Endometrium (tissue), 2 donors: ENCODE data around the gene TANGO2.
"Not testable (repeated sequence)": the region's sequence is repeated elsewhere in the genome, so short reads cannot be mapped to it uniquely, and the experiment has no call there.

Experiments used
- FAIRE-seq: peaks from 2 replicates; lab custom pipeline; 2012; peaks lifted over from hg19 to GRCh38; lab: Jason Lieb, UNC
- donor health status: control.
- donor health status: control.

Gene TANGO2

DNA sequence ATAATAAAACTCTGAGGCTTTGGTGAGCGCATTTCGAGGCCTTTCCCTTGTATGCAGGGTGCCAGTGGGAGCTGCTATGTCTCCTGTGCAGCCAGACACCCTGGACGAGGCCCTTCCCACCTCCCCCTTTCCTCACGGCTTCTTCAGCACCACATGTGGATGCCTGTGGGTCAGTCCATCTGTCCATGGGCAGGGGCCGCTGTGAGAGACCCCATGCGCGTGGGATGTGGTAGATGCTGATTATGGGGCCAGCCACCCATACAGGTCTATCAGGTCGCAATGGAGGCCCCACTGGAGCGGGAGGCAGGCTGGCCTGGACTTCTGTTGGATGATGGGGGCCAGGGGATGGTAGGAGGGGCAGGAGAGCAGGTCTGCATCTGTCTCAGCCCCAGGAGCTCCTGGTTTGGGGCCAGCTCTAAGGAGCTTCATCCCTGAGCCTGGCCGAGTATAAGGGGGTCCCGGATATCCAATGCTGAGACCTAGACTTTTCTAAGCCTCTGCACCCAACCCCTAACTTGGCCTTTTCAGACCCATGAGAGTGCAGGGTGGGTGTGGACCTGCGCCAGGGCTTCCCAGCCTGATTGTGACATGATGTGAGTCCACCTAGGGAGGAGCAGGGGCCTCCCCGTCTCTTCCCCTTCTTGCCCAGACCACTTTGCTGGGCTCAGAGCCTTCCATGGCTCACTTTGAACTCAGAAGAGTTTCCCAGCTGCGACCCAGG, 45.1 kb downstream of the TANGO2 start:
- FAIRE-seq: no peak

DNA sequence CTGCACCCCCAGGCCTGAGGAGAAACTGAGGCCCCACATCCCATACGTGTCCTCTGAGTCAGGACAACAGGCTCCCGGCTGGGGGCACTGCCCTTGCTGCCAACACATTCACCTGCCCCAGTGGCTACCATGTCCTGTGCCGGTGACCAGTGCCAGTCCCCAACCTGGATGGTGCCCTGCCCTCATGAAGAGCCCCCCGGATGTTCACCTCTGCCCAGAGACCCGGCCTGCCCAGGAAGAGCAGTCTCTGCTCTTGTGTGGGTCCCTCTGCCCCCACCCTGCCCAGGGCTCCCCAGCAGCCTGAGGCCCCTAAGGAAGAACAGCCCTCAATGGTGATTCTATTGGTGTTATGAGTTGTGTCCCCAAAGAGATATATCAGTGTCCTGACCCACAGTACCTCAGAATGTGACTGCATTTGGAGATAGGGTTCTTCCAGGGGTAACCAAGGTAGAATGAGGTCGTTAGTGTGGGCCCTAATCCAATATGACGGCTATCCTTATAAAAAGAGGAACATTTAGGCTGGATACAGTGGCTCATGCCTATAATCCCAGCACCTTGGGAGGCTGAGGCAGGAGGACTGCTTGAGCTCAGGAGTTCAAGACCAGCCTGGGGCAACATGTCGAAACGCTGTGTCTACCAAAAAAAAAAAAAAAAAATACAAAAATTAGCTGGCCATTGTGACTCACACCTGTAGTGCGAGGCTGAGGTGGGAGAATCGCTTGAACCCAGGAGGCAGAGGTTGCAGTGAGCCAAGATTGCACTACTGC, 45.9 kb downstream of the TANGO2 start:
- no peak for FAIRE-seq

DNA sequence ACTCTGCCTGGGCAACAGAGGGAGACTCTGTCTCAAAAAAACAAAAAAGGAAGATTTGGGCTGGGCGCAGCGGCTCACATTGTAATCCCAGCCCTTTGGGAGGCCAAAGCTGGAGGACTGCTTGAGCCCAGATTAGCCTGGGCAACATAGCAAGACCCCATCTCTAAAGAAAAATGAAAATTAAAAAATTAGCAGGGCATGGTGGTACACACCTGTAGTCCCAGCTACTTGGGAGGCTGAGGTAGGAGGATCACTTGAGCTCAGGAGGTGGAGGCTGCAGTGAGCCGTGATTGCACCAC, 46.4 kb downstream of the TANGO2 start:
- not testable (repeated sequence) for FAIRE-seq

DNA sequence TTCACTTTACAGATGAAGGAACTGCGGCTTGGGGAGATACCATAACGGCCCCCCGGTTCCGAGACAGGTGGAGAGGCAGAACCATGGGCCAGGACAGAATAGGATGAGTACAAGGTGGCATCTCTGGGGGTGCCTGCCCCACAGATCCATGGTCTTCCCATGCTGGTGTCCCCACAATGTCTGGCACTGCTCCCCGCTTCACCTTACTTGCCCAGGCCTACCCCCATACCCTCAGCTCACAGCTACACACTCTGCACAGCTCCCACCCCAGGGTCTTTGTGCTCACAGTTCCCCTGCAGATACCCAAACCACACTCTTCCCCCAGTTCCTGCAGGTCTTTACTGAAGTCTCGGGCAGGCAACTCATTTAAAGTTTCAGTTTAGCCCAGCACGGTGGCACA, 47.7 kb downstream of the TANGO2 start:
- no peak for FAIRE-seq

DNA sequence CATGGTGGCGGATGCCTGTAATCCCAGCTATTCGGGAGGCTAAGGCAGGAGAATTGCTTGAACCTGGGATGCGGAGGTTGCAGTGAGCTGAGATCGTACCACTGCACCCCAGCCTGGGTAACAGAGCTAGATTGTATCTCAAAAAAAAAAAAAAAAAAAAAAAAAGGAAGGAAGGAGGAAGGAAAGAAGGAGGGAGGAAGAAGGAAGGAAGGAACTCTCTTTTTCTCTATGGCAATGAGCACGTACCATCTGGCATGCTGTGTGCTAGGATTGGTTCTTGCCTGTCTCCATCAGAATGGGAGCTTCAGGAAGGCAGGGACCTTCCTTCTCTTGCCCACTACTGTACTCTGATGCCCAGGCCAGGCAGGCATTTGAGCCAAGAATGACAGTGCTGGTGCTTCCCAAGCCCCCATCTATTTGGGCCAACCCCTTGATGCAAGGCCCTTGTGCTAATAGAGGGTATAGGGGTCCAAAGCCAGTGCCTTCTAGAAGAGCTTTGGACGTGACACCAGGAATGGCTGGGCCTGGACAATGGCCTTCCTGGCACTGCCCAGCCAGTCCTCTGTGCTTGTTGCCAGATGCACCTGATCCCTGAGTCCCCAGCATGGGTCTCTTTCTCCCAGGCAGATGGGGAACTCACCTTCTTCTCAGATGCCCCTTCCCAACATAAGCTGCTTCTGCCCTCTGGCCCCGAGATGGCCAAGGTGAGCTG, 48.6 kb downstream of the TANGO2 start:
- no peak for FAIRE-seq

DNA sequence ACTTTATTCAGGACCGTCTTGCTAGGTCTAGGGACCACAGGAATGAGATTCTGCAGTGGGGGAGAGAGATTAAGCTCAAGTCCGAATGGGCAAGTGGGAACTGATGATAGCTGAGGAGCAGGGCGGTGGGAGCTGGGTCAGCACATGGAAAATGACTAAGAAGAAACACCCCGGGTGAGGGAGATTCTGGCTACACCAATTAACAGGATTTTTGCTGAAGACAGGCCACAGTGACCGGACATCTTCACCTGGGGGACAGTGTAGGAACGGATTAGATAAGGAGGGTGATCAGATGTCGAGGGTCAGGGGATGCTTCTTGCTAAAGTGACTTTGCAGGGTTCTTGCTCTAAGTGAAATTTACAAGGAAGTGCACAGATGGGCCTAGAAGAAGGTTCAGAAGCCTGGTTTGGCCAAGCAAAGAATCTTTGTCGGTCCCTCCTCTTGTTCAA, 50.6 kb downstream of the TANGO2 start:
- no peak for FAIRE-seq

DNA sequence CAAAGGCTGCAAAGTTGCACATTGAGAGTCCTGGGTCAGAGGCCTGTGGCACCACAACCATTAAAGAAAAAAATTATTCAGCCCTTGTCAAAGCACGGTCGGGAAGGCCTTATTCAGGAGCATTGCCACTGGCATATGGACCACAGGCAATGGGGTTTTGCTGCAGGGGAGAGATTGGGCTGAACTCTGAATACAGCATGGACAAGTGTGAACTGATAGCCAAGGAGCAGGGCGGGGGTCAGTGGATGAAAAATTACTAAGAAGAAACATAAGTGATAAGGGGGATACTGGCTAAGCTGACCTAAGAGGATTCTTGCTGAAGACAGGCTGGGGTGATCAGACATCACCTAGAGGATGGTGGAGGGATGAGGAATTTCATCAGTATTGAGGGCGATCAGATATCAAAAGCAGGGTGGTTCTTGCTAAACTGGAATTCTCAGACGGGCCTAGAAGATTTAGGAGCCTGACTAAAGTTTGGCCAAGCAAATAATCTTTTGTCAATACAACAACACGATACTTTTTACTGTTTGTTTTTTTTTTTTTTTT, 55.8 kb downstream of the TANGO2 start:
- FAIRE-seq: no peak

DNA sequence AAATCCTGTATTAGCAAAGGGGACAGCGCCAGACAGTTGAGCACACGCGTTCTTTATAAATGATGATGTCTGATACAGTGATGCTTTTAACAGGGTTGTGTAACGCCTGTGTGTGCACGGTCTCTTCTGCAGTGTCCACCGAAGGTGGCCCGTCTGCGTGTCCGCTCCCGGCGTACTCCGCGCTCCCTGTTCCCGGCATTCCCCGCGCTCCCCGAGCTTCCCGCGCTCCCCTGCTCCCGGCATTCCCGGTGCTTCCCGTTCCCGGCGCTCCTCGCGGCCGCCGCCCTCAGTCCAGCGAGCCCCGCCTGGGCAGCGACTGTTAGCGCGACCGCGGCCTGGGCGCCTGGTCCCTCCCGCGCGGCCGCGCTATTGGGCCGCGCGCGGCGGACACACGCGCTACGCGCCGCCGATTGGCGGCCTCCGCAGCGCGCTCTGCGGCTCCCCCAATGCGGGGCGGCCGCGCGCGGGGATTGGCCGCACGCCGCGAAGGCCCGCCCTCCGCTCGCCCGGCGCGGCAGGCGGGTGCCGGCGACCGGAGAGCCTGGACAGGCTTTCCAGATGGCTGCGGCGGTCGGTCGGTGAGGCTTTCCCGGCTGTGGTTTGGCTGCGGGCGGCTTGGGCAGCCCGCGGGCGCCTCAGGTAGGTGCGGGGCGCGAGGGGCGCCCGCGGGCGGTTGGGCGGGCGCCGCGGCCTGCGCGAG, 59.0 kb downstream of the TANGO2 start, which contains the start of gene DGCR8:
DGCR8 (plus strand) TSS at position 497 of the 700 bp plus-strand sequence. CDS start 5,723 bp downstream, outside the sequence.
- no peak for FAIRE-seq

DNA sequence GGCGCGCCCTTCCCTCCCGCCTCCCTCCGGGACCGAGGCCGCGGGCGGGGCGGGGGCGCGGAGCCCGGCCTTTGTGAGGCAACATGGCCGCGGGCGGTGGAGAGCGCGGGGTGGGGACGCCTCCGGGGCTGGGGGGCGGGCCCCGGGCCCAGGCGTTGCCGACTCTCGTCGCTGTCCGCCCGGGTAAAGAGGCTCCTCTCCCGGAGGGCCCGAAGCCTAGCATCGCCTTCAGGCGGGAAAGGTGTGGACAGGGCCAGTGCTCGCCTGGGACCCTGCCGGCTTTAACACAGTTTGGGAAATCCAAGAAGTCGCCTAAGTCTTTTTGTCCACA, 59.5 kb downstream of the TANGO2 start:
- FAIRE-seq: no peak

DNA sequence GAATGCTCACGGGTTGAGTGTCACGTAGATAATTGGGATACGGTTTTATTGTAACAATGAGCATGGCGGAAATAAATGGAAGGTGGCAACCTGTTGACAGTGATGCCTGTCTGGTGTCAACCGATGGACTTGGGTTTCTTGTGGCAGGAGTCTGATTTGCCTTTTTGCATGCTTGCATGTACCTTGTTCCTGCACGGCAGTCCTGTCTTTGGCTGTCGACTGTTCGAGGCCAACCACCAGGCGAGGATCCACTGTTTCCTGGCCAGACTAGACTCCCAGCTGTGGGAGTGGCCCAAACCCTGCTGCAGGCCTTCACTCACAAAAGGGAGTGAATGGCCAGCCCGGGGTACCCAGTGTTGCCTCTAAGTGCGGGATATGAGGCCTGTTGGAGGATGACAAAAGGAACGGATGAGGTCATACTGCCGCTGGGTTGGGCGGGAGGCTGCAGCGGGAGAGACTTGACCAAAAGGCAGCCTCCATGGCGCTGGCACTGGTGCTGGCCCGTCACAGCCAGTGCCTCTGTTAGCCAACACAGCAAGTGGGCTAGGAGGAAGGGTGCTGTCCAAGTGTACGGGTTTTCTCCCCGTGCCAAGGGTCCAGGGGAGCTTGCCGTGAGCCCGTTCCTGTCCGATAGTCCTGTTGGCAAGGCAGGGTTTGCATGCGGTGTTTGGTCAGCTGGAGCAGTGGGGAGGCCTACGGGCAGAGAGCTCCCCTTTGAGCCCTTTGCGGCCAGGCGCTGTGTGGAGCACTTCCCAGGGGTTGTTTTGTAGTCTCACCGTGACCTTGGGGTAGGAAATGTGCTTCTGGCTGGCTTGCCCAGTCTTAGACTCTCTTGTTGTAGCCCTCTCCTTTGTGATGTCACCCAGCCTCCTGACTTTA, 60.1 kb downstream of the TANGO2 start:
- no peak for FAIRE-seq

DNA sequence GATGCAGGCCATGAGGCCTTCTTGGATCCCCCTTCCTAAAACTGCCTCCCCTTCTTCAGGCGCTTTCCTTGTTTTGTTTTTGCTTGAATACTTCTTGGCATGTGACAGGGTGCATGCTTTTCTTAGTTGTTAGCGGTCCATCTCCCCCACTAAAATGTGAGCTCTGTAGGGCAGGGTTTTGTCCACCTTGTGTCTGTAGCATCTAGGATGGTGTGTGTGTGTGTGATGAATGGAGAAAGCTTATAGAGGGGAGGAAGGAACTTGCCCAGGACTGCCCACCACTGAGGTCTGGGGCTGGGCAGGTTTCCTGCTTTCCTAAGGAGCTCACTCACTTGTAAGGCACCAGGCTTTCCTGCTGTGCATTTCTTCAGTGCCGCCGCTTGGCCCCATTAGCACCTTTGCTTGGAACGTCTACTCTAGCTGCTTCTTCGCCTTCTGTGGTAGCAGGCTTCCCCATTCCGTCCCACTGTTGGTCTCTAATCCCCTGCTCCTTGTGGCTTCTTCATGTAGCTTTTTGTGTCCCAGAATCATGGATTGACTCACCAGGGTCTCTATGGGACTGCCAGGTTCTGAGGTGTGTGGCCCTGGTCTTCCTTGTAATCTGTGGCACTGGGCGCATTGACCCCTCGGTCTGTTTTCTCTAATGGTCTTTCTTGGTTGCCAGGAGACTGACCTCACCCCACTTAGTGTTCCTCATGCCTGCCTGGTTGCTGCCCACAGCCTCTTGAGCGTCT, 62.4 kb downstream of the TANGO2 start:
- no peak for FAIRE-seq

DNA sequence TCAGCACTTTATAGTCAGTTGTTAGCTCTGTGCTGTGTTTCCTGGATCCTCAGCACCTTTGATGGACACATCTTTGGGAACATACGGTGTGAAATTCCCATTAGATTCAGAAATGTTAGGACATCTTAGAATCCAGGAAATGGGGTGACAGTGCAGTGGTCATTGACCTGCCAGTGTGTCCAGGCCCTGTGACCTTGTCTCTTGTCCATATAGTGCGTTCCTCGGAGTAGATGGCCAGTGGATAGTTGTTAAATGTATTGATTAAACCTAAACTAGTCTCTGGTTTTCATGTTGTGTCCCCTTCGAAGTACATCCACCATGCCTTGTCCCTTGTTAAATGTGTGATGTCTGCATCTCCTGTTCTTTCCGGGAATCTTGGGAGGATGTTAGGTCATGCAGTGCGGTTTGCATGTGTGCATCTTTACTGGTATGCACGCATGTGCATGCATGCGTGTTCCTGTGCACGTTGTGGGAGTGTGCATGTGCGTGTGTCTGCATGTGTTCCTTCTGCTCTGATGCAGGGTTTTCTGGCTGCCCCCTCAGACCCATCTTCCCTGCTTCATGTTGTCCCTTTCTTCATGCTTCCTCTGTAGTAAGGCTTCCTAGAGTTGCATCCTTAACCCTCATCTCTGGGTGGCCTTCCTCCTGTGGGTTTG, 63.1 kb downstream of the TANGO2 start:
- no peak for FAIRE-seq

DNA sequence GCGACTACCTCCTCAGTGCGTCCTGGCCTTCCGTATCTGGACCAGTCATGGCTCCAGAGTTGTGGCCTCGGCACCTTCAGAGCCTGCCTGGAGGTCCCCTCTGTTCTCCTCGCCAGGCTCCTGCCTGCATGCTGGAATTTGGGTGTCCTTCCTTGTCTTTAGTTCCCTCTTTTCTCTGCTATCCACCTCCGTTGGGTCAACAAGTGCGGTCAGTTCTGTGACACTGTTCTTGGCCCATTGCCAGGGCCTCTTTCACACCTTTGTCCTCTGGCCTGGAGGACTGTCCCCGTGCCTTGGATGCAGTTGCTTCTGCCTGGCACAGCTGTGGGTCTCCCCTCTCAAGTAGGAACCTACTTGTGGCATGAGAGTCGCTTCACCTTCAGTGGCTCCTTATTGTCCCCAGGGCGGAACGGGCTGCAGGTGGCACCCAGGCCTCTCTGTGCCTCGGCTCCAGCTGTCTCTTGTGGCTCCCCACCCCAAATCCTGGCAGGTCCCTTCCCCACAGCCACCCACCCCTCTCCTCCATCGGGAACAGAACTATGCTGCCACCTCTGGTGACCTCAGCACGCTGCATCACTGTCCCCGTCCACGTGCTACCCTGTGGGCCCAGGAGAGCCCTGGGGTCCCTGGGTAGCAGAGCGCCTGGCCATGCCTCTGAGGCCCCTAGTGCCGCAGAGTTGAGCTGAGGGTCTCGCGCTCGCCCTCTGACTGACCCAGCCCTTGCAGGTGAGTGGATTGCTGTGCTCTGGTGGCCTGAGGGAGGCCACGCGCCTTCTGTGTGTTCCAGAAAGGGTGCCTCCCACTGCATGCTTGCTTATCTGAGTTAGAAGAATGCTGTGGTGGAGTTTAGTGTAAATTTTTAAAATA, 63.9 kb downstream of the TANGO2 start:
- FAIRE-seq: no peak

DNA sequence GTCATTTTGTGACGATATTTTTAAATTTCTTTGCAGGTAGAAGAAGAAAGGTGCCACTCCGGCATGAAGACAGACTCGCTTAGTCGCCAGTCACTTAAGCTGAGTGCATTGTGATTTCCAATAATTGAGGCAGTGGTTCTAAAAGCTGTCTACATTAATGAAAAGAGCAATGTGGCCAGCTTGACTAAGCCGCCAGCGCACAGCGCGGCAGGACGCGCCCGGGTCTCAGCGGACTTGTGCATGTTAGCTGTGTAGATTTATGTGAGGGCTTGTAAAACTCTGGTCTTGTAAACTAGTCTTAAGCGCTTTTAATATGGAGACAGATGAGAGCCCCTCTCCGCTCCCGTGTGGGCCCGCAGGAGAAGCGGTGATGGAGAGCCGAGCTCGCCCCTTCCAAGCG, 64.7 kb downstream of the TANGO2 start:
- no peak for FAIRE-seq

DNA sequence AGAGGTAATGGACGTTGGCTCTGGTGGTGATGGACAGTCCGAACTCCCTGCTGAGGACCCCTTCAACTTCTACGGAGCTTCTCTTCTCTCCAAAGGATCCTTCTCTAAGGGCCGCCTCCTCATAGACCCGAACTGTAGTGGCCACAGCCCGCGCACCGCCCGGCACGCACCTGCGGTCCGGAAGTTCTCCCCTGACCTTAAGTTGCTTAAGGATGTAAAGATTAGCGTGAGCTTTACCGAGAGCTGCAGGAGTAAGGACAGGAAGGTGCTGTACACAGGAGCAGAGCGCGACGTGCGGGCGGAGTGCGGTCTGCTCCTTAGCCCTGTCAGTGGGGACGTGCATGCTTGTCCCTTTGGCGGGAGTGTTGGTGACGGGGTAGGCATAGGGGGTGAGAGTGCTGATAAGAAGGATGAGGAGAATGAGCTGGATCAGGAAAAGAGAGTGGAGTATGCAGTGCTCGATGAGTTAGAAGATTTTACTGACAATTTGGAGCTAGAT, 65.2 kb downstream of the TANGO2 start:
- FAIRE-seq: no peak

DNA sequence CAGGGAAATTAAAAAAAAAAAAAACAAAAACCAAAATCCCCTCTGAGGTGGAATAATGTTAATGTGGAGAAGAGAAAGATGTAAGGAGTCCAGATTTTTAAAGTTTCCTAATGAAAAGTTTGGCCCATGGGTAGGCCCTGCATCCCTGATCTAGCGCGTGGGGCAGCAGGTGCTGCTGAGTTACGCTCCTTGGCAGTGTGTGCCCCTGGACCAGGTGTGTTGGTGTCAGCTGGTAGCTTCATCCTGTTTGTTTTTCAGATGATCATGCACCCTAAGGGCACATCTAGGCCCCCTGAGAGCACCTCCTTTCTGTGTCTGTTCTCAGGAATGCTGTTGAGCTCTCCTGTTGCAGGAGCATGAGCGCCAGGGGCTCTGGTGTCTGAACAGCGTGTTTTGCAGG, 65.9 kb downstream of the TANGO2 start:
- no peak for FAIRE-seq

DNA sequence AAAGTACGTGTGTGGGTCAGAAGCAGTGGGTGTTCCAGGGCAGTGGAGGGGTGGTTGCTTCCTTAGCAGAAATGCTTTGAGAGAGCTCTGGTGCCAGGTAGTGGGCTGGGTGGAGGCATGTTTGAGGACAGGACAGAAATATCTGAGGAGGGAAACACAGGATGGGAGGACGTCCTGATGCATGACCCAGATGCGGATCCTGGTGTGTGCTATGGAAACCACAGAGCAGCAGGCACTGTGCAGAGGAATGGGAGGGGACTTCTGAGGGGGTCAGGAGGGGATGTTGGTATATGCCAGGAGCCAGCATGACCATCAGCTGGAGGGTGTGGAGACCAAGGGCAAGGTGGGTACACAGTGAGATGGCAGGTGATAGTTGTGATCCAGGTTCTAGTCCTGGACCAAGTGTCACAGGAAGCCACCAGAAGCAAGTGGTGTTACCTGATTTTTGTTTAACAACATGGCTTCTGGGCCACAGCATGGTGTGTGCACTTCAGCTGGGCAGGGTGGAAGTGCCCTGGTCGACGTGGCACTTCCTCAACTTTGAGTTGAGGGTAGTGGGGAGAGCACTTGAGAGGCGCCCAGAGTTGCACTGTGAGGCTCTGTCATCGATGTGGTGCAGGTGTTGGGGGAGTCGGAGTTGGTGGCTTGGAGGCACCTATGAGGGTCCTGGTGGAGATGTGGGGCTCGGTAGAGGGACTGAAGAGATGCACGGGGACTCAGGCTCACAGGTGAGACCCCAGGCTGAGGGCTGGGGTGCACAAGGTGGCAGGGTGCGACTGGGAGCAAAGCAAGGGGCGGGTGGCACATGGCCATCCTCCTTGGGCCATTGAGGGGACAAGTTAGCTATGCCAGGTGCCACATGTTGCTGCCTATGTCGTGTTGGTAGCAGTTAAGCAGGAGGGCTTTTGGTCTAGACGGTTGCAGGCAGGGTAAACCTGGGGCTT, 66.7 kb downstream of the TANGO2 start:
- FAIRE-seq: no peak

DNA sequence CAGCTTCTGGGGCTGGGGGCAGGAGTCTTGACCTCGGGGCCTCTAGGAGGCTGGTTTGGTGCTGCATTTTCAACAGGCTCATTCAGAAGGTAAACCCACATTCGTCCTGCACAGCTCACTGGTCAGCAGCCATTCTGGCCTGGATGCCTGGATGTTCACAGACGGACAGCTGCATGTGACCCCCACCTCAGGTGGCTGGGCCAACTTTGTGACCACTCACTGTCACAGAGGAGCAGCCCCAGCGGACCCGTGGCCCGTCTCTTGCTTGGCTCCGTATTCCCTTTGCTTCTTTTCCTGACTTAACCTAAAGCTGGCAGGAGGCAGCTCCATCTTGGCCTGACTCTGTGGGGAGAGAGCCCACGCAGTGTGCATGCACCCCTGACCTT, 67.3 kb downstream of the TANGO2 start:
- no peak for FAIRE-seq
